ENCODE data around the gene VGF. TPM values are rescaled to one million over a fixed set of nuclear protein-coding genes. Genes with fewer than 3 reads are reported as not detected.

Gene VGF
- total RNA-seq, 1 donor from 2014 or later, result 4.2 TPM

- Mint-ChIP-seq H3K27me3 (peaks cover 17% of the 10 kb centered on the region), H3K4me3 (no peak overlapping the region), H3K4me1 (ENCODE audit: unreplicated experiment) (peaks cover 19% of the 10 kb centered on the region), H3K27ac (no peak overlapping the region), H3K9me3 (no peaks in the 10 kb centered on the region), H3K36me3 (no peaks in the 10 kb centered on the region)
- TF ChIP-seq, protein P1, sequence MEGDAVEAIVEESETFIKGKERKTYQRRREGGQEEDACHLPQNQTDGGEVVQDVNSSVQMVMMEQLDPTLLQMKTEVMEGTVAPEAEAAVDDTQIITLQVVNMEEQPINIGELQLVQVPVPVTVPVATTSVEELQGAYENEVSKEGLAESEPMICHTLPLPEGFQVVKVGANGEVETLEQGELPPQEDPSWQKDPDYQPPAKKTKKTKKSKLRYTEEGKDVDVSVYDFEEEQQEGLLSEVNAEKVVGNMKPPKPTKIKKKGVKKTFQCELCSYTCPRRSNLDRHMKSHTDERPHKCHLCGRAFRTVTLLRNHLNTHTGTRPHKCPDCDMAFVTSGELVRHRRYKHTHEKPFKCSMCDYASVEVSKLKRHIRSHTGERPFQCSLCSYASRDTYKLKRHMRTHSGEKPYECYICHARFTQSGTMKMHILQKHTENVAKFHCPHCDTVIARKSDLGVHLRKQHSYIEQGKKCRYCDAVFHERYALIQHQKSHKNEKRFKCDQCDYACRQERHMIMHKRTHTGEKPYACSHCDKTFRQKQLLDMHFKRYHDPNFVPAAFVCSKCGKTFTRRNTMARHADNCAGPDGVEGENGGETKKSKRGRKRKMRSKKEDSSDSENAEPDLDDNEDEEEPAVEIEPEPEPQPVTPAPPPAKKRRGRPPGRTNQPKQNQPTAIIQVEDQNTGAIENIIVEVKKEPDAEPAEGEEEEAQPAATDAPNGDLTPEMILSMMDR (conservative IDR thresholded peaks at IDR 0.05), result no peak
- no peak for DNase-seq (ENCODE audit: extremely low spot score, unreplicated experiment)
These were observed 45.1 kb downstream of the VGF start for GRCh38 chr7:101120315-101120714.

GRCh38 chr7:101119876-101120275, 45.5 kb downstream of the VGF start:
- TF ChIP-seq, protein P1 (conservative IDR thresholded peaks at IDR 0.05), result no peak
- H3K4me1 Mint-ChIP-seq (ENCODE audit: unreplicated experiment), result peaks cover 18% of the 10 kb centered on the region

DNA sequence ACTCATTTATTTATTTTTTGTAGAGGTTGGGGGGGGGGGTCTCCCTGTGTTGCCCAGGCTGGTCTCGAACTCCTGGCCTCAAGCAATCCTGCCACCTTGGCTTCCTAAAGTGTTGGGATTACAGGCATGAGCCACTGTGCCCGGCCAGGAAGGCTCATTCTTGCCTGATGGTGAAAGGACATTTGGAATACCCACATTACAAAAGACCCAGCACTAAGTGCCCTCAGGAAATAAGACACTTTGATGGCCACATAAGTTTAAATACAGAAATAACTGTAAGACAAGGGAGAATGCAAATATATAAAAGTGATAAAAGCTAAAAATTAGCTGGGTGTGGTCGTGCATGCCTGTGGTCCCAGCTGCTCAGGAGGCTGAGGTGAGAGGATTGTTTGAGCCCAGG, 46.5 kb downstream of the VGF start:
- Mint-ChIP-seq H3K36me3 (no peaks in the 10 kb centered on the region), H3K9me3 (no peaks in the 10 kb centered on the region), H3K4me1 (ENCODE audit: unreplicated experiment) (peaks cover 13% of the 10 kb centered on the region), H3K27ac (no peak overlapping the region), H3K27me3 (peaks cover 17% of the 10 kb centered on the region), H3K4me3 (no peak overlapping the region)
- TF ChIP-seq, protein P1 (conservative IDR thresholded peaks at IDR 0.05), result no peak
- DNase-seq (ENCODE audit: extremely low spot score, unreplicated experiment), result no peak

More at GRCh38 chr7:101119876-101120275, 45.5 kb downstream of the VGF start:
- no peak overlapping the region for H3K4me3 Mint-ChIP-seq
- H3K27ac Mint-ChIP-seq, result no peak overlapping the region
- H3K27me3 Mint-ChIP-seq, result peaks cover 17% of the 10 kb centered on the region
- no peaks in the 10 kb centered on the region for H3K36me3 Mint-ChIP-seq
- DNase-seq (ENCODE audit: extremely low spot score, unreplicated experiment), result no peak
- no peaks in the 10 kb centered on the region for H3K9me3 Mint-ChIP-seq

DNA sequence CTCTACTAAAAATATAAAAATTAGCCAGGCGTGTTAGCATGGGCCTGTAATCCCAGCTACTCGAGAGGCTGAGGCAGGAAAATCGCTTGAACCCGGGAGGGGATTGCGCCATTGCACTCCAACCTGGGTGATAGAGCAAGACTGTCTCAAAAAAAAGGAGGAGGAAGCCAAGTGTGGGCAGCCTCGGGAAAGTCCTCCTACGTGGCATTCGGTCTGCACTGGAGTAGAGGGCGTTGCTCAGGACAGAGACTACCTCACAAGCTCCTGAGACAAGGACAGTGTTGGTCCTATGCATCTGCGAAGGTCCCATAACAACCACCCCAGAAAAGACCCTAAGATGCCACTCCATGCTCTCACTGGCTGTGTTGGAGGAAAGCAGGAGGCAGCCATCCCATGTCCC, 48.5 kb downstream of the VGF start:
- H3K9me3 Mint-ChIP-seq, result no peaks in the 10 kb centered on the region
- H3K4me3 Mint-ChIP-seq, result no peak overlapping the region
- H3K27me3 Mint-ChIP-seq, result peaks cover 3% of the 10 kb centered on the region
- H3K36me3 Mint-ChIP-seq, result no peaks in the 10 kb centered on the region
- H3K4me1 Mint-ChIP-seq (ENCODE audit: unreplicated experiment), result peaks cover 6% of the 10 kb centered on the region
- no peak for DNase-seq (ENCODE audit: extremely low spot score, unreplicated experiment)
- no peak overlapping the region for H3K27ac Mint-ChIP-seq
- TF ChIP-seq, protein P1 (conservative IDR thresholded peaks at IDR 0.05), result no peak

DNA sequence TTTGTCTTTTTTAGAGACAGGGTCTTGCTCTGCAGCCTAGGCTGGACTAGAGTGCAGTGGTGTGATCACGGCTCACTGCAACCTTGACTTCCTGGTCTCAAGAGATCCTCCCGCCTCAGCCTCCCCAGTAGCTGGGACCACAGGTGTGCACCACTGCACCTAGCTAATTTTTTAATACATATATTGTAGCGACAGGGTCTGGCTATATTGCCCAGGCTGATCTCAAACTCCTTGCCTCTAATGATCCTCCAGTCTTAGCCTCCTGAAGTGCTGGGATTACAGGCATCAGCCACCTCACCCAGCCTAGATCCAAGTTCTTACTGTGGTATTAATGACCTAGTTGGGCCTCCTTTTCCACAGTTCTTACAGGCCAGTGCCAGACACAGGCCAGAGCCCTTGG, 50.2 kb downstream of the VGF start:
- Mint-ChIP-seq H3K36me3 (no peaks in the 10 kb centered on the region), H3K27ac (no peak overlapping the region), H3K9me3 (no peaks in the 10 kb centered on the region), H3K4me1 (ENCODE audit: unreplicated experiment) (peaks cover 5% of the 10 kb centered on the region), H3K4me3 (no peak overlapping the region), H3K27me3 (peaks cover 2% of the 10 kb centered on the region)
- TF ChIP-seq, protein P1 (conservative IDR thresholded peaks at IDR 0.05), result no peak
- no peak for DNase-seq (ENCODE audit: extremely low spot score, unreplicated experiment)

DNA sequence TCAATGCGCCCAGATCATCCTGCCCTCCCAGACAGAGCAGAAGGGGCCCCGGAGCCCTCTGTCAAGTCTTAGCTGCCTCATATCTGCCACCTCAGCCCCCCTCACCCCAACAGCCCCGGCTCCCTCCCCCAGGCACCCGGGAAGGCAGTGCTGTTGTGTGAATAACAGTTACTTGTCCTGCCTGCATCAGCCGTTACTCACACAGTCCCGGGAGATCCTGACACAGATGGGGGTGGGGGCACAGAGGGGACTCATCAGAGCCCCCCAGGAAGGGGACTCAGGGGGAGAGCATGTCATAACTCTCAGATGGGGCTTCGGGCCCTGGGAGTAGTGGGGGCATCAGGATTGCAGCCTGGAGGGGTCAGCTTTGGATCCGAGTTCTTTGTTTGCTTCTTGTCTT, 50.9 kb downstream of the VGF start:
- H3K27me3 Mint-ChIP-seq, result no peaks in the 10 kb centered on the region
- no peaks in the 10 kb centered on the region for H3K9me3 Mint-ChIP-seq

More for the DNA sequence above, 50.9 kb downstream of the VGF start:
- no peaks in the 10 kb centered on the region for H3K36me3 Mint-ChIP-seq
- no peaks in the 10 kb centered on the region for H3K4me1 Mint-ChIP-seq (ENCODE audit: unreplicated experiment)
- no peak overlapping the region for H3K27ac Mint-ChIP-seq
- DNase-seq (ENCODE audit: extremely low spot score, unreplicated experiment), result no peak
- no peak overlapping the region for H3K4me3 Mint-ChIP-seq
- TF ChIP-seq, protein P1 (conservative IDR thresholded peaks at IDR 0.05), result no peak
